Measurements from ENCODE around the gene KAT6B. TPM values are rescaled to one million over a fixed set of nuclear protein-coding genes. Genes with fewer than 3 reads are reported as not detected.

KAT6B gene
- total and polyA plus RNA-seq, 11 donors = 10.4 to 61.3 (median 42.9) TPM

GRCh38 chr10:74973741-74974392 lies 147.5 kb downstream of the KAT6B start:
- Histone ChIP-seq H3K36me3 (peaks cover 0 to 48% (median 27%) of the 10 kb centered on the region in 9 donors), H3K4me1 (peaks cover 0 to 26% (median 10%) of the 10 kb centered on the region in 12 donors), H3K27me3 (no peaks in the 10 kb centered on the region), H3K9me3 (no peaks in the 10 kb centered on the region), H3K27ac (no peak overlapping the region), H3K4me3 (no peak overlapping the region)
- intact Hi-C loops (cut with DNase I) = no loop called here
- TF ChIP-seq POLR2A (IDR thresholded peaks at IDR 0.05) = no peak
- no peak for TF ChIP-seq CTCF (IDR thresholded peaks at IDR 0.05)
- WGBS, 4 donors = 40 to 49% (median 43%) methylated on average over 2 of the region's 2 CpGs
- ATAC-seq (no peak), DNase-seq (no peak)

- no peak overlapping the region for H3K4me3 ChIP-seq
- intact Hi-C loops (cut with DNase I) = no loop called here
- ATAC-seq (no peak), DNase-seq (no peak)
- H3K4me1 ChIP-seq = peaks cover 0 to 22% (median 9%) of the 10 kb centered on the region in 12 donors
- 96% methylated on average over 9 of the region's 9 CpGs for WGBS, 4 donors
- no peaks in the 10 kb centered on the region for H3K27me3 ChIP-seq
- H3K36me3 ChIP-seq = peaks cover 0 to 66% (median 43%) of the 10 kb centered on the region in 9 donors
- no peak overlapping the region for H3K27ac ChIP-seq
- no peaks in the 10 kb centered on the region for H3K9me3 ChIP-seq
- TF ChIP-seq CTCF (IDR thresholded peaks at IDR 0.05) (no peak), POLR2A (IDR thresholded peaks at IDR 0.05) (no peak)
Observed at GRCh38 chr10:74975758-74976157, 149.4 kb downstream of the KAT6B start.

GRCh38 chr10:74976565-74976964 lies 150.2 kb downstream of the KAT6B start:
- peaks cover 0 to 22% (median 9%) of the 10 kb centered on the region in 12 donors for H3K4me1 ChIP-seq
- H3K27me3 ChIP-seq = no peaks in the 10 kb centered on the region
- H3K36me3 ChIP-seq = peaks cover 0 to 70% (median 45%) of the 10 kb centered on the region in 9 donors
- no peak for ATAC-seq
- H3K27ac ChIP-seq = no peak overlapping the region
- no peak for DNase-seq
- TF ChIP-seq POLR2A (IDR thresholded peaks at IDR 0.05) = no peak
- no peak for TF ChIP-seq CTCF (IDR thresholded peaks at IDR 0.05)
- intact Hi-C loops (cut with DNase I) = no loop called here
- no peak overlapping the region for H3K4me3 ChIP-seq
- WGBS, 4 donors = 94 to 95% (median 95%) methylated on average over 6 of the region's 6 CpGs
- no peaks in the 10 kb centered on the region for H3K9me3 ChIP-seq

GRCh38 chr10:74977072-74977471 lies 150.7 kb downstream of the KAT6B start:
- H3K36me3 ChIP-seq = peaks cover 0 to 75% (median 50%) of the 10 kb centered on the region in 9 donors
- no peaks in the 10 kb centered on the region for H3K27me3 ChIP-seq
- no peaks in the 10 kb centered on the region for H3K9me3 ChIP-seq
- H3K4me3 ChIP-seq = no peak overlapping the region
- TF ChIP-seq CTCF (IDR thresholded peaks at IDR 0.05) (no peak), POLR2A (IDR thresholded peaks at IDR 0.05) (no peak)
- 88 to 94% (median 91%) methylated on average over 2 of the region's 2 CpGs for WGBS, 4 donors
- no peak for DNase-seq
- H3K27ac ChIP-seq = no peak overlapping the region
- no peak for ATAC-seq
- peaks cover 0 to 22% (median 9%) of the 10 kb centered on the region in 12 donors for H3K4me1 ChIP-seq
- intact Hi-C loops (cut with DNase I) = no loop called here
